GM18951 (cell line): ENCODE results near the gene GDPD2.

Experiments
- POLR2A ChIP-seq: IDR thresholded peaks from 4 replicates; pipeline ENCODE4 v1.6.1; 2011; ENCODE audit warnings: mild to moderate bottlenecking; ENCODE audit not compliant: insufficient read length, insufficient read depth; ENCODE audit errors: extremely low read depth
- in situ Hi-C: fragments of 300-500 bp; cut with MboI; formaldehyde crosslinking; loops from one replicate; pipeline ENCODE4 v1.12.0; 2022; ENCODE audit warnings: low sequenced_read_pairs, mixed read lengths, inconsistent platforms; ENCODE audit not compliant: unreplicated experiment

The GDPD2 gene

DNA sequence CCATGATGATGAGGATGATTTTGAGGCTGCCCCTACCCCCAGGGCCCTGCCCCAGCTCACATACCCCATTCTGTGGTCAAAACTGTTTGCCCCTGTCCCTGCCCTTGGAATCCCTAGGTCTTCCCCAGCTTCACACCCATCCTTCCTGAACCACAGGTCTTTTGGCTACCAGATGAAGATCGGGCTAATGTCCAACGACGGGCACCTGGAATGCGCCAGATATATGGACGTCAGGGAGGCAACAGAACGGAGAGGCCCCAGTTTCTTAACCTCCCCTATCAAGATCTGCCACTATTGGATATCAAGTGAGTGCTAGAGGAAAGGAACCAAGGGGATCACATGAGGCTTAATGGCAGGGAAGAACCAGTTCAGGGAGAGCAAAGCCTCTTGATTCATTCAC lies 6.6 kb downstream of the GDPD2 start:
- in situ Hi-C loops, result no loop called here
- TF ChIP-seq POLR2A, result no peak

DNA sequence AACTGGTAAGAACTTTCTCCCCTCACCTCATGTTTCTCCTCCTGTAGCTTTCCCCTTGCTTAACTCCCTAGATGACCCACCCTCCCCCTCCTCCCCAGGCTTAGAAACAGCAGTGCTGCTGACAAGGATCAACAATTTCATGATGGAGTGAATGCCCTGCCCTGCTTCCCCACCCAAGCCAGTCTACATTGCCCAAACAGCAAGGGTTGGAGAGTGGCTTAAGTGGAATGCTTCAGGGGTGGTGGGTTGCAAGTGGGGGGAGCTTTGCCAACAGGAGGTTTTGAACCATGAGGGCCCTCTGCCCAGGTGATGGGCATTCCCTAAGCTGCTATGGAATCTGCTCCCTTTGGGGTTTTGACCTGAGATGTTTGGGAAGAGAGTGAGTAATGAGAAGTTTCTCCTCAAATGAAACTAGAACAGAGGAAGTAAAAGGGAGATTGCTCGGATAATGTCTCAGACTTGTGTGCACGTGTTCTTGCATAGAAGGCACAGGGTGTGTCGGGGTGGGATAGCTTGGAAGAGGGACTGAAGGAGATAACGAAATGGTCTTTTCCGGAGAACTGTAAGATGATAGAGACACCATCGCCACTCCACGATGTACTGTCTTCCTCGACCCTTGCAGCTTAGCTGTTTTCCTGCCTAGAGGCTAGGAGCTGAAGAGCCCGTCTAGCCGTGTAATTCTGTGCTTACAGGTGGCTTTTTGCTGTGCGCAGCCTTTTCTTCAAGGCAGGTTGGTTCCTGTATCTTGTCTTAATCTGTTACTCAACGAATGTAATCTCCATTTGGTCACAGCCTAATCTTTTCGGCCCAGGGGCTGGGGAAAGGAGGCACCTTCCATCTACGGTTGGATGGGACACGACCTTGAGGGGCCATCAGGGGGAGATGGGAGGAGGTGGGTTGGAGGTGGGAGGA lies 10.1 kb downstream of the GDPD2 start:
- in situ Hi-C loops, result no loop called here
- no peak for TF ChIP-seq POLR2A

DNA sequence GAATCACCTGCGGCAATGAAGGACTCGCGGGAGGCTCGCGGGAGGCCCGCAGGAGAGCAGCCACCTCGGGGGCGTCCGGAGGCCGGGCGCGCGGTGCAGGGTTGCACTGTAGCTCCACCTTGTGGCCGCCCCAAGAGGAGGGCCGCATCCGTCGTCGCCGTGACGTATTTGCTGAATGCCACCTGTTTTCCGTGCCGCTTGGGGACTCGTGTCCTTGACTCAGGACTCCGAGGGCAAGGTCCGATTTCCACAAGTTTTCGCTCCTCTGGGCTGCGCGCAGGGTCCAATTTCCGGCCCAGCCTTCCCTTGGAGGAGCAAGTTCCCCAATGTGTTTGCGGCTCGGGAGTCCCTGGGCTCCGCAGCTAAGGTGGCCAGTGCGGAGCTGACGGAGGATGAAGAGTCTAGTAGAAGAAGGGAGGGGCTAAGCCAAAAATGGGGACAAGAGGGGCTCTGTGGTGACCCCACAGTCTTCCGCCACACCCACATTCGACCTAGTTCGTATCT lies 10.8 kb downstream of the GDPD2 start:
- in situ Hi-C loops, result no loop called here
- peak; percentile 43 for TF ChIP-seq POLR2A

DNA sequence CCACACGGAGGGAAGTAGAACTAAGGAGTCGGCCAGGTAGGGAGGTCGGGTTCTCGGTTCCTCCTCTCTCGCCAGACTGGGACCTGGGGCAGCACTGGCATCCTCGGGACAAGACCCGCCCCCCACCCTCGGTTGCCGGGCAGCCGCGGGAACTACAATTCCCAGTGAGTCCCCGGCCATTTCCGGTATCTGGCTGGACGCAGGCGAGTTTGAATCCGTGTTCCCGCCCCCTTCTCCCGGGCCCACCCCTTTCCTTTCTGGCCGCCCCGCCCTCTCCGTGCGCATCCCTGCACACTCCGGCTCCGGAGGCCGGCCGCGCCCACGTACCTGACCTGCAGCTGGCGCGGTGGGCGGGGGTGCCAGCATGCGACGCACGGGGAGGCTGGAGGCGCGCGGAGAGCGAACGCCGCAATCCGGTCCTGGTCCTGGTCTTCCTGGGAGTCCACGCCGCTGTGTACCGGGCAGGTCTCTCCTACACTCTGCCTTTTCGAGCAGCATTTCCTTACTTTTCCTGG lies 11.3 kb downstream of the GDPD2 start:
- in situ Hi-C loops, result no loop called here
- peak; percentile 55 for TF ChIP-seq POLR2A

DNA sequence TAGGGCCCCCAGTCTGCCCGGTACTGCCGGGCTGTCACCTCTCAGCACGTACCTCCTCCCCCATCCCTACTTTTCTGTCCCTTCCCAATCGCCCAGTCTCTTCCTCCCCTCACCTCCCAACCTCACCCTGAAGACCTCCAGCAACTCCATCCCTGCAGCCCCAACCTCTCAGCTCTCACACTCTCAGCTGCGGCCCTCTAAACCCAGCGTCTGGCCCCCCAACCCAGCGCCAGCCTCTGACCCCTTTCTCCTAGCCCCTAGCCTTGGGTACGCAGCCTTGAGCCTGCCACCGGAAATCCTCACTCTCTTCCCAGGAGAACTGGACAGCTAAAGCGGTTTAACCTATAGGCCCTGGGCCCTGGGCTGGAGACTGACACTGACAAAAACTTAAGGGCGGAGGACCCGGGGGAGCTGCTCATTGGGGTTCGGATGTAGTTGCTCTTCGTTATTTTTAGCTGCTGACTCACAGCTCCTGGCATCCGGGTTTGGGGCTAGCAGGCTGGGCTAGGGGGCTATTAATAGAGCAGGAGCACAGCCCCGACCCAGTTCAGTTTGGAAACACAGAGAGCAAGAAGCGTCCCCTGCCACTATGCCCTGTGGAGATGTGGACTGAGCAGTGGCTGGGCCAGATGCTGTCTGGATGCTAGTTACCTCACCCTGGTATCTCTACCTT lies 11.9 kb downstream of the GDPD2 start:
- in situ Hi-C loops, result no loop called here
- TF ChIP-seq POLR2A, result no peak

DNA sequence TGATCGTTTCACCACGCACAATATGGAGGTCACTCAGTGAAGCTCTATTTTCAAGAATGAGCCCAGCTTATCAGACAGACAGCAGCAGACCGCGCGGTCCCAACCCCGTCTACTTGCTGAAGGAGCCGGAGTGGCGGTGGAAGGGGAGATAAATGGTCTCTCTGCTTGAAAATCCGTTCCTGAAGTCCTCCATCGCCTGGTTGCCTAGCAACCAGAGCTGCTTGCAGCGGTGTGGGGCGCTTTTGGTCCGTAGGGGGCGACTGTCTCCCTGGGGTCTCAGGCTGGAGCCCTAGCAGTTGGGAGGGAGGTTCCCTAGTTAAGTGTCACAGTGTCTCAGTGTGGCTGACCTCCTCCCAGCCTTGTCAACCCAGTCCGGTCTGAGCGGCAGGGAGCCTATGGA lies 13.2 kb downstream of the GDPD2 start:
- TF ChIP-seq POLR2A, result no peak
- in situ Hi-C loops, result no loop called here

DNA sequence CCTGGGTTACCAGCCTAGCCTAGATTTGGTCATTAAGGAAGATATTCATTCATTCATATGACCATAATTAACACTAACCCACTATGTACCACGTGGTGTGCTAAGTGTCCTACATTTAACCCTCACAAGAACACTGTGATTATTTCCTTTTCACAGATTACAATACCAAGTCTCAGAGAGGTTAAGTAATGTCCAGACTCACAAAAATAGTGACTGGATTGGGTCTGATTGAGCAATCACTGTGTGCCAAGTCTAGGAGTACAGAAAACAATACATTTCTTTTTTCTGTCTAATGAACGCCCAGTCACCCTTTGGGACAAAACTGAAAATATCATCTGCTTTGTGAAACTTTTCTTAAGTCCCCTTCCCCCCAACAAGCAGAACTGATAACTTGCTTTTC lies 13.9 kb downstream of the GDPD2 start:
- in situ Hi-C loops, result no loop called here
- no peak for TF ChIP-seq POLR2A

DNA sequence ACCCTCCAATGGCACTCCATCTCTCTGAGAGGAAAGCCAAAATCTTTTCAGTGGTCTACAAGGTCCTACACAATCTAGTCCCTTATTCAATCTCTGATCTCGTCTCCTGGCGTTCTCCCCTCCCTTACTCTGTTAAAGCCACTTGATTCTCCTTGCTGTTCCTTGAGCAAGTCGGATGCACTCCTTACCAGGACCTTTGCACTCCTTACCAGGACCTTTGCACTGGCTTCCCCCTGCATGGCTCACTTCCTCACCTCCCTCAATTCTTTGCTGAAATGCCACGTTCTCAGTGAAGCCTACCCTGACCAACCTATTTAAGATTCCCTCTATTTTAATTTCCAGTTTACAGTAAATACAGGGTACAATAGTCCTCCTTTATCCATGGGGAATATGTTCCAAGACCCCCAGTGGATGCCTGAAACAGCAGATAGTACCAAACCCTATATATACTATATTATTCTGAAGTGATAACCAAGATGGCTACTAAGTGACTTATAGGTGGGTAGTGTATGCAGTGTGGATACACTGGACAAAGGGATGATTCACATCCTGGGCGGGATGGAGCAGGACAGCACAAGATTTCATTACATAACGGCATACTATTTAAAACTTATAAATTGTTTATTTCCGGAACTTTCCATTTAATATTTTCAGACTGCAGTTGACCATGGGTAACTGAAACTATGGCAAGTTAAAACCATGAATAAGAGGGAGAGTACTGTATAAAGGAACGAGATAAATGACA lies 15.0 kb downstream of the GDPD2 start:
- no peak for TF ChIP-seq POLR2A
- in situ Hi-C loops, result no loop called here

DNA sequence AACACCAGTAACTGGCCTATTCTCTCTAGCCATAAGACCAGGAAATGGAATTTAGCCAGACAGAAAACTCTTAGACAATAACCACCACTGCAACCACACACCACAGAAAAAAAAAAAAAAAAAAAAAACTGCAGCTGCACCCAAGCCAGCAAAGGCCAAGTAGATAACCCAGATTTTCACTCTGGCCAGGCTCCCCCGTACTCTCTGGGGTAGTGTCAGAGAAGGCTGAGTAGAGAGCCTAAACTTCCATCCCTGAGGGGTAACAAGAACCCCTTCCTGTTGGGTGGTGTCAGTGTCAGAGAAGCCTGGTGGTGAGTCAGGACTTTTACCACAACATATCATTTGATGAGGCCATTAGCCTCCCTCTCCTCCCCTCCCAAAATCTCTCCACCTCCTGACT lies 15.9 kb downstream of the GDPD2 start:
- no peak for TF ChIP-seq POLR2A
- in situ Hi-C loops, result no loop called here

DNA sequence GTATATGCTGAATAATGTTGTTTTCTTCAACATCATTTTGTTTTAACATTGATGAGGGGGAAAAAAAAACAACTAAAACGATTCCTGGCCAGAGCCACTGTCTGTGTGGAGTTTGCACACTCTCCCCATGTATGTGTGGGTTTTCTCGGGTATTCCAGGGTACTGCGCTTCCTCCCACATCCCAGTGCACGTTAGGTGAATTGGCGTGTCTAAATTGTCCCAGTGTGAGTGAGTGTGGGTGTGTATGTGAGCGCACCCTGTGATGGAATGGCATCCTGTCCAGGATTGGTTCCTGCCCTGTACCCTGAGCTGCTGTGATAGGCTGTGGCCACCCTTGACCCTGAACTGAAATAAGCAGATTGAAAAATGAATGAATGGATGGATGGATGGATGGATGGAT lies 19.1 kb downstream of the GDPD2 start:
- no peak for TF ChIP-seq POLR2A
- in situ Hi-C loops, result no loop called here

DNA sequence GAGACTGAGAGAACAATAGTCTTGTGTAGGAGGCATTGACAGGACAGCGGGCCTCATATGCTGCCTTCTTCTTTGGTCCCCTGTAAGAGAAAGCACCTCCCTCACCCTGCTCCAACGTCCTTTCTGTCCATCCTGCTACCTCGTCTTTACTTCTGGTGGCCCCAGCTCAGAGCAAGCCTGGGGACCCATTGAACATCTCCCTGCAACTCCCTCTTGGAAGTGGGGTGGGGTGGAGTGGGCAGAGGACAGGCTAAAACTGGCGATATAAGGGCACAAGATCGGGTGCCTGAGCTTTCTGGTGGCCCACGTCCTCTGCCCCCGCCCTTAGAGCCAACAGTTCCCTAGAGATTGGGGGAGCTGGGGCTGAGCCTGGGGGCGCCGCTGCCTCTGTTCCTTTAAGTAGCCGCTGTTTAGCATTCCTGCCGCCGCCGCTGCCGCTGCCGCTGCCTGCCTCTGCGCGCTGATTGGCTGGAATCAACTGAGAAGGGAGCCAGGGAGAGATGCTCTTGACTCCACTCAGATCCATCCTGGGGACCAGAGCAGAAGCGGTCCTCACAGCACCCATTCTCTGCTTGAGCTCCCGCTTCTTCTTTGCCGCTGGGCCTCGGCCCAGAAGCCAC lies 21.3 kb downstream of the GDPD2 start, which contains the start of gene DLG3:
Gene DLG3, plus strand, starts transcription at position 510 of the 620 bp plus-strand sequence. CDS start 367 bp downstream, outside the sequence.
- no peak for TF ChIP-seq POLR2A
- in situ Hi-C loops, result no loop called here

DNA sequence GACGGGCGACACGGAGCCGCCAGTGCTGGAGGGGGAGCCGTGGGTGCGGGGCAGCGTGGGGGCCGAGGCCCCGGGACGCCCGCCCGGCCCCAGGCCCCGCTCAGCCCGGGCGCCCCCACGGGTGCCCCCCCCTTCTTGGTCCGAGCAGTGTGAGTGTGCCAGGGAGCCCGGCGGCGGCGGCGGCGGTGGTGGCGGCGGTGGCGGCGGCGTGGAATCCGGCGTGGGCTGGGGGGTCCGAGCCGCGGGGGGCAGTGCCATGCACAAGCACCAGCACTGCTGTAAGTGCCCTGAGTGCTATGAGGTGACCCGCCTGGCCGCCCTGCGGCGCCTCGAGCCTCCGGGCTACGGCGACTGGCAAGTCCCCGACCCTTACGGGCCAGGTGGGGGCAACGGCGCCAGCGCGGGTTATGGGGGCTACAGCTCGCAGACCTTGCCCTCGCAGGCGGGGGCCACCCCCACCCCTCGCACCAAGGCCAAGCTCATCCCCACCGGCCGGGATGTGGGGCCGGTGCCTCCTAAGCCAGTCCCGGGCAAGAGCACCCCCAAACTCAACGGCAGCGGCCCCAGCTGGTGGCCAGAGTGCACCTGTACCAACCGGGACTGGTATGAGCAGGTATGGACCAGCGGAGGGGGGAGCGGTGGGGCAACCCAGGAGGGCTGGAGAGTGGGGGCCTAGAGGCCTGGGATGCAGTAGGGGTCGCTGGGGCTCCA lies 22.0 kb downstream of the GDPD2 start:
- no peak for TF ChIP-seq POLR2A
- in situ Hi-C loops, result no loop called here
